ENCODE data around the gene ZNF597.
"Not testable (repeated sequence)": the region's sequence is repeated elsewhere in the genome, so short reads cannot be mapped to it uniquely, and the experiment has no call there.

Gene ZNF597

GRCh38 chr16:3475604-3476375 is 32.5 kb upstream of the ZNF597 start:
- DNase-seq (ENCODE audit: low spot score) = no peak

- not testable (repeated sequence) for DNase-seq (ENCODE audit: low spot score)
Observed at GRCh38 chr16:3474870-3475269, 31.6 kb upstream of the ZNF597 start.

- DNase-seq (ENCODE audit: low spot score) = no peak
Observed at GRCh38 chr16:3474136-3474779, 31.0 kb upstream of the ZNF597 start.

- DNase-seq (ENCODE audit: low spot score) = not testable (repeated sequence)
Observed at GRCh38 chr16:3473596-3473943, 30.3 kb upstream of the ZNF597 start.

- no peak for DNase-seq (ENCODE audit: low spot score)
Observed at GRCh38 chr16:3472878-3473595, 29.7 kb upstream of the ZNF597 start.

- no peak for DNase-seq (ENCODE audit: low spot score)
Observed at GRCh38 chr16:3471518-3472176, 28.3 kb upstream of the ZNF597 start.

- DNase-seq (ENCODE audit: low spot score) = no peak
Observed at GRCh38 chr16:3470723-3471122, 27.4 kb upstream of the ZNF597 start.

GRCh38 chr16:3469736-3470135 is 26.4 kb upstream of the ZNF597 start:
- DNase-seq (ENCODE audit: low spot score) = no peak

- no peak for DNase-seq (ENCODE audit: low spot score)
Observed at GRCh38 chr16:3468501-3468900, 25.2 kb upstream of the ZNF597 start.

GRCh38 chr16:3467921-3468320 is 24.6 kb upstream of the ZNF597 start:
- no peak for DNase-seq (ENCODE audit: low spot score)

GRCh38 chr16:3467182-3467581 is 23.9 kb upstream of the ZNF597 start:
- no peak for DNase-seq (ENCODE audit: low spot score)

GRCh38 chr16:3465911-3466584 is 22.7 kb upstream of the ZNF597 start:
- DNase-seq (ENCODE audit: low spot score) = no peak

- DNase-seq (ENCODE audit: low spot score) = no peak
Observed at GRCh38 chr16:3465301-3465700, 22.0 kb upstream of the ZNF597 start.

GRCh38 chr16:3461151-3461550 is 17.8 kb upstream of the ZNF597 start:
- DNase-seq (ENCODE audit: low spot score) = no peak

- no peak for DNase-seq (ENCODE audit: low spot score)
Observed at GRCh38 chr16:3460585-3460984, 17.3 kb upstream of the ZNF597 start.

- DNase-seq (ENCODE audit: low spot score) = no peak
Observed at GRCh38 chr16:3460121-3460520, 16.8 kb upstream of the ZNF597 start.

- DNase-seq (ENCODE audit: low spot score) = no peak
Observed at GRCh38 chr16:3459401-3460090, 16.2 kb upstream of the ZNF597 start.

- DNase-seq (ENCODE audit: low spot score) = no peak
Observed at GRCh38 chr16:3458852-3459361, 15.6 kb upstream of the ZNF597 start.

- DNase-seq (ENCODE audit: low spot score) = no peak
Observed at GRCh38 chr16:3458278-3458851, 15.1 kb upstream of the ZNF597 start.

- peak; percentile 95 for DNase-seq (ENCODE audit: low spot score)
Observed at GRCh38 chr16:3457434-3458252, 14.3 kb upstream of the ZNF597 start.
